HEK293 (cell line): ENCODE data around the gene IFRD2.

Experiments
- CTCF ChIA-PET: fragments of 350-600 bp; formaldehyde crosslinking; extraction: SDS; loops from one replicate; lab custom pipeline; 2021; ENCODE audit warnings: antibody characterized with exemption; lab: Yijun Ruan, JAX
- POLR2A ChIA-PET: fragments of 300-600 bp; formaldehyde crosslinking; extraction: SDS; loops from one replicate; lab custom pipeline; 2020; ENCODE audit warnings: antibody characterized with exemption, inconsistent platforms; lab: Yijun Ruan, JAX
- H3K27ac ChIP-seq: fragments of 200-500 bp; sonication (Bioruptor generic); 2 replicates; pipeline ENCODE4 v1.5.1; 2014; ENCODE audit warnings: low read depth, low read length, control low read depth, inconsistent platforms; ENCODE audit errors: extremely low read depth
- H3K36me3 ChIP-seq, 2 experiments: fragments of 200-500 bp in 1 of 2; sonication (Bioruptor generic) in 1 of 2; 1 replicate in 1 of 2; 2 replicates in 1 of 2; pipeline ENCODE4 v1.5.1; 2014 to 2017; ENCODE audit warnings: inconsistent platforms in 2 of 2, low read length in 2 of 2; ENCODE audit not compliant: control insufficient read depth in 2 of 2, insufficient read depth in 1 of 2
- H3K4me1 ChIP-seq: fragments of 200-500 bp; sonication (Bioruptor generic); 2 replicates; pipeline ENCODE4 v1.5.1; 2014; ENCODE audit warnings: mild to moderate bottlenecking, low read length, inconsistent platforms; ENCODE audit not compliant: control insufficient read depth, insufficient read depth
- H3K4me3 ChIP-seq: 2 replicates; pipeline ENCODE4 v1.5.1; 2011; ENCODE audit warnings: low read depth, mild to moderate bottlenecking, control low read depth, low read length, moderate library complexity
- H3K9me3 ChIP-seq: fragments of 200-500 bp; sonication (Bioruptor generic); 2 replicates; pipeline ENCODE4 v1.5.1; 2014; ENCODE audit warnings: low read depth, low read length, inconsistent platforms; ENCODE audit not compliant: control insufficient read depth, insufficient read depth
- GLIS2 ChIP-seq: fragments of 450-650 bp; formaldehyde crosslinking; IDR thresholded peaks from 2 replicates; pipeline ENCODE4 v1.5.1; 2016; ENCODE audit warnings: missing biosample characterization, missing genetic modification characterization
- KLF1 ChIP-seq: fragments of 450-650 bp; formaldehyde crosslinking; IDR thresholded peaks from 2 replicates; pipeline ENCODE4 v1.5.1; 2016; ENCODE audit warnings: missing biosample characterization, missing genetic modification characterization
- PBX3 ChIP-seq: sonication (generic); formaldehyde crosslinking; IDR thresholded peaks from 2 replicates; pipeline ENCODE4 v1.8.1; 2022; ENCODE audit warnings: mild to moderate bottlenecking, moderate library complexity, missing genetic modification reagents
- SCRT2 ChIP-seq: fragments of 450-650 bp; formaldehyde crosslinking; IDR thresholded peaks from 2 replicates; pipeline ENCODE4 v1.5.1; 2016; ENCODE audit warnings: missing biosample characterization, missing genetic modification characterization
- WT1 ChIP-seq: fragments of 450-650 bp; formaldehyde crosslinking; IDR thresholded peaks from 2 replicates; pipeline ENCODE4 v1.5.1; 2016; ENCODE audit warnings: missing biosample characterization, missing genetic modification characterization
- YY2 ChIP-seq: fragments of 450-650 bp; formaldehyde crosslinking; IDR thresholded peaks from 2 replicates; pipeline ENCODE4 v1.5.1; 2016; ENCODE audit warnings: missing biosample characterization, missing genetic modification characterization
- ZBTB20 ChIP-seq: fragments of 450-650 bp; formaldehyde crosslinking; IDR thresholded peaks from 2 replicates; pipeline ENCODE4 v1.5.1; 2016; ENCODE audit warnings: missing biosample characterization, missing genetic modification characterization
- ZEB2 ChIP-seq: fragments of 450-650 bp; formaldehyde crosslinking; IDR thresholded peaks from 2 replicates; pipeline ENCODE4 v1.5.1; 2016; ENCODE audit warnings: missing biosample characterization, missing genetic modification characterization
- ZFP41 ChIP-seq: fragments of 450-650 bp; formaldehyde crosslinking; IDR thresholded peaks from 2 replicates; pipeline ENCODE4 v1.5.1; 2016; ENCODE audit warnings: missing biosample characterization, missing genetic modification characterization, borderline replicate concordance
- ZNF114 ChIP-seq: fragments of 450-650 bp; formaldehyde crosslinking; IDR thresholded peaks from 2 replicates; pipeline ENCODE4 v1.5.0; 2017; ENCODE audit warnings: missing biosample characterization, missing genetic modification characterization
- ZNF341 ChIP-seq: fragments of 450-650 bp; formaldehyde crosslinking; IDR thresholded peaks from 2 replicates; pipeline ENCODE4; 2016; ENCODE audit warnings: low read depth, missing biosample characterization, missing genetic modification characterization
- ZNF354C ChIP-seq: fragments of 450-650 bp; formaldehyde crosslinking; IDR thresholded peaks from 2 replicates; pipeline ENCODE4 v1.5.1; 2016; ENCODE audit warnings: missing biosample characterization, missing genetic modification characterization, low read depth, borderline replicate concordance
- ZNF449 ChIP-seq: fragments of 450-650 bp; formaldehyde crosslinking; IDR thresholded peaks from 2 replicates; pipeline ENCODE4 v1.5.1; 2017; ENCODE audit warnings: missing biosample characterization, mild to moderate bottlenecking, missing genetic modification characterization, moderate library complexity
- ZNF529 ChIP-seq: fragments of 450-650 bp; formaldehyde crosslinking; IDR thresholded peaks from 2 replicates; pipeline ENCODE4 v1.5.1; 2017; ENCODE audit warnings: missing genetic modification characterization, missing biosample characterization; ENCODE audit not compliant: insufficient replicate concordance
- ZNF530 ChIP-seq: fragments of 450-650 bp; formaldehyde crosslinking; IDR thresholded peaks from 2 replicates; pipeline ENCODE4 v1.5.1; 2016; ENCODE audit warnings: low read depth, missing biosample characterization, missing genetic modification characterization
- ZNF639 ChIP-seq: fragments of 450-650 bp; formaldehyde crosslinking; IDR thresholded peaks from 2 replicates; pipeline ENCODE4 v1.5.1; 2016; ENCODE audit warnings: missing biosample characterization, missing genetic modification characterization
- ZNF777 ChIP-seq: fragments of 450-650 bp; formaldehyde crosslinking; IDR thresholded peaks from 2 replicates; pipeline ENCODE4 v1.5.1; 2017; ENCODE audit warnings: missing biosample characterization, missing genetic modification characterization, borderline replicate concordance
- ZSCAN23 ChIP-seq: fragments of 450-650 bp; formaldehyde crosslinking; IDR thresholded peaks from 2 replicates; pipeline ENCODE4 v1.5.1; 2016; ENCODE audit warnings: missing biosample characterization, missing genetic modification characterization

IFRD2 gene

GRCh38 chr3:50259432-50260026 lies 32.7 kb downstream of the IFRD2 start:
- H3K4me1 ChIP-seq, result no peaks in the 10 kb centered on the region; the same call in 1 of the 2 replicates
- TF ChIP-seq WT1 (tag by site-specific recombination), result no peak
- TF ChIP-seq SCRT2 (tag by site-specific recombination), result peak; percentile 47
- no peak for TF ChIP-seq ZEB2 (tag by site-specific recombination)
- peak overlapping the region; percentile 86; the same call in 1 of the 2 replicates for H3K27ac ChIP-seq
- POLR2A ChIA-PET, result interaction anchor here (1.5 kb wide), 1 partner anchor 68 kb away, joined by 5 read pairs; the partner anchor contains the start of gene TUSC2
- peaks cover 5 to 27% of the 10 kb centered on the region in 2 experiments for H3K36me3 ChIP-seq
- no peak overlapping the region for H3K4me3 ChIP-seq
- H3K9me3 ChIP-seq, result no peaks in the 10 kb centered on the region
- CTCF ChIA-PET, result interaction anchor here (0.6 to 3.9 kb wide), 16 partner anchors 11 to 134 kb away, joined by 3 to 49 read pairs (median 4); partner anchors contain the start of gene GNAI2

GRCh38 chr3:50258979-50259378 lies 33.2 kb downstream of the IFRD2 start:
- Histone ChIP-seq H3K4me1 (no peaks in the 10 kb centered on the region; the same call in 1 of the 2 replicates), H3K9me3 (no peaks in the 10 kb centered on the region), H3K27ac (peak overlapping the region; percentile 31; the same call in 1 of the 2 replicates), H3K4me3 (no peak overlapping the region), H3K36me3 (peaks cover 5 to 29% of the 10 kb centered on the region in 2 experiments)
- CTCF ChIA-PET, result interaction anchor here (0.6 to 3.9 kb wide), 11 partner anchors 11 to 135 kb away, joined by 3 to 49 read pairs (median 3); partner anchors contain the start of gene GNAI2
- POLR2A ChIA-PET, result interaction anchor here (0.6 kb wide), 2 partner anchors 22 to 41 kb away, joined by 4 read pairs; no protein-coding TSS in a partner anchor
- TF ChIP-seq KLF1 (tag by site-specific recombination) (peak; percentile 32; the same call in 1 of the 2 replicates), ZNF449 (tag by site-specific recombination) (no peak), PBX3 (CRISPR knock-in tag) (no peak), GLIS2 (tag by site-specific recombination) (peak; percentile 36; the same call in 1 of the 2 replicates), ZNF354C (no peak), ZFP41 (tag by site-specific recombination) (no peak), ZNF529 (tag by site-specific recombination) (no peak), ZBTB20 (tag by site-specific recombination) (no peak), ZNF114 (tag by site-specific recombination) (no peak), ZSCAN23 (tag by site-specific recombination) (no peak), ZNF777 (tag by site-specific recombination) (no peak), ZNF341 (tag by site-specific recombination) (peak; percentile 70), ZNF530 (tag by site-specific recombination) (no peak), ZNF639 (tag by site-specific recombination) (no peak), YY2 (tag by site-specific recombination) (no peak)
